ENCODE results near the gene MYLK4. TPM values are rescaled to one million over a fixed set of nuclear protein-coding genes. Genes with fewer than 3 reads are reported as not detected.
A peak's percentile ranks its signal among the peaks of the same experiment; 100 is the strongest.

The MYLK4 gene
- total RNA-seq, 1 donor from 2014 or later = 0.60 TPM

DNA sequence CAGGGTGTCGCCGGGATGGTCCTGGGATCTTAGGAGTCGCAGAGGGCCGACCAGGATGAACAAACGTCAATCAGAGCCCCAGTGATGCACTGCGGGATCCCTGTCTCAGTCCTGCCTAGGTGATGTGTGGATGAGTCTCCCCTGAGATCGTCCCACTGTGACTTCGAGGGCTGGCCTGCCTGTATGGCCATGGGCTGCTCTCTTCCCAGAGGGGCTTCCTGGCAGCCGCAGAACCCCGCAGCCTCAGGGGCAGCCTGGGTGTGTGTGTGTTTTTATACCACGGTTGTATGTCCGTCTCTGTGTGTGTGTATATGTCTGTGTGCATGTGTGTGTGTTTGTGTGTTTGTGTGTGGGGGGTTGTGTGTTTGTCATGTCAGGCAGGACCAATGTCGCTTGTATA is 111.6 kb downstream of the MYLK4 start:
- Mint-ChIP-seq H3K4me1 (ENCODE audit: low read depth) (no peaks in the 10 kb centered on the region), H3K9me3 (ENCODE audit: low read depth) (no peaks in the 10 kb centered on the region), H3K27me3 (peaks cover 32% of the 10 kb centered on the region), H3K4me3 (ENCODE audit: low read depth) (no peak overlapping the region), H3K36me3 (ENCODE audit: insufficient read depth) (no peaks in the 10 kb centered on the region), H3K27ac (no peak overlapping the region)
- TF ChIP-seq, protein P1, sequence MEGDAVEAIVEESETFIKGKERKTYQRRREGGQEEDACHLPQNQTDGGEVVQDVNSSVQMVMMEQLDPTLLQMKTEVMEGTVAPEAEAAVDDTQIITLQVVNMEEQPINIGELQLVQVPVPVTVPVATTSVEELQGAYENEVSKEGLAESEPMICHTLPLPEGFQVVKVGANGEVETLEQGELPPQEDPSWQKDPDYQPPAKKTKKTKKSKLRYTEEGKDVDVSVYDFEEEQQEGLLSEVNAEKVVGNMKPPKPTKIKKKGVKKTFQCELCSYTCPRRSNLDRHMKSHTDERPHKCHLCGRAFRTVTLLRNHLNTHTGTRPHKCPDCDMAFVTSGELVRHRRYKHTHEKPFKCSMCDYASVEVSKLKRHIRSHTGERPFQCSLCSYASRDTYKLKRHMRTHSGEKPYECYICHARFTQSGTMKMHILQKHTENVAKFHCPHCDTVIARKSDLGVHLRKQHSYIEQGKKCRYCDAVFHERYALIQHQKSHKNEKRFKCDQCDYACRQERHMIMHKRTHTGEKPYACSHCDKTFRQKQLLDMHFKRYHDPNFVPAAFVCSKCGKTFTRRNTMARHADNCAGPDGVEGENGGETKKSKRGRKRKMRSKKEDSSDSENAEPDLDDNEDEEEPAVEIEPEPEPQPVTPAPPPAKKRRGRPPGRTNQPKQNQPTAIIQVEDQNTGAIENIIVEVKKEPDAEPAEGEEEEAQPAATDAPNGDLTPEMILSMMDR (IDR thresholded peaks at IDR 0.05; ENCODE audit: unreplicated experiment) = no peak
- no peak for DNase-seq (ENCODE audit: low spot score, unreplicated experiment)

DNA sequence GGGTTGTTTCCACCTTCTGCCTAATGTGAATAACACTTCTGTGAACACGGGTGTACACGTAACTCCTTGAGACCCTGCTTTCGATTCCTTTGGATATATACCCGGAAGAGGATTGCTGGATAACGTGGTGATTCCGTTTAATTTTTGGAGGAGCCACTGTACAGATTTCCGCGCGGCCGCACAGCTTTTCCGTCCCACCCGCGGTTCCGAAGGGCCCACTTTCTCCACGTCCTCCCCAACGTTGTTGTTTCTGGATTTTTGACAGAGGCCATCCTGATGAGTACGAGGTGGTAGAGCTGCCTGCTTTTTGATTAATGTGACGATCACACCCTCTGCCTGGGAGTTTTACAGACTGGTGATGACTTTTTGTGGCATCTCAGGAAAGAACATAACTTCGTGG is 114.0 kb downstream of the MYLK4 start:
- Mint-ChIP-seq H3K27me3 (peaks cover 46% of the 10 kb centered on the region), H3K9me3 (ENCODE audit: low read depth) (no peaks in the 10 kb centered on the region), H3K4me1 (ENCODE audit: low read depth) (no peaks in the 10 kb centered on the region), H3K36me3 (ENCODE audit: insufficient read depth) (no peaks in the 10 kb centered on the region), H3K27ac (no peak overlapping the region), H3K4me3 (ENCODE audit: low read depth) (no peak overlapping the region)
- no peak for DNase-seq (ENCODE audit: low spot score, unreplicated experiment)
- TF ChIP-seq, protein P1 (IDR thresholded peaks at IDR 0.05; ENCODE audit: unreplicated experiment) = no peak

DNA sequence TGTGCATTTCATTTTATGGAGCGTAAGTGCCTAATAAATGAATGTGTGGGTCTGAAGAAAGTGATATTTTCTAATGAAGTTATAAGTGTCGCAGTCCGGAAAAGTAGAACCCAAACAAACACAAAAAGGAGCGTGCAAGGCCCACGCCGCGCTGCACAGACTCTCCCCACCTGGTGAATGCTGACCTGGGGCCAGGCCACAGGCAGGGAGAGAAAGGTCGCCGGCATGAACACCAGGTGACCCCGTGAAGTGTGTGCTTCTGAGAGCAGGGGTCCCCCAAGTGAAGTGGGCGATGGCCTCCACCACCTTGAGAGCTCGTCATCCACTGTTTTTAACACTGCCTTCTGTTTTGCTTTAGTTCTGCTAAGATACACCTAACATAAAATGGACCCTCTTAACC is 114.8 kb downstream of the MYLK4 start:
- H3K9me3 Mint-ChIP-seq (ENCODE audit: low read depth) = no peaks in the 10 kb centered on the region
- H3K4me1 Mint-ChIP-seq (ENCODE audit: low read depth) = no peaks in the 10 kb centered on the region
- H3K4me3 Mint-ChIP-seq (ENCODE audit: low read depth) = no peak overlapping the region
- no peaks in the 10 kb centered on the region for H3K36me3 Mint-ChIP-seq (ENCODE audit: insufficient read depth)
- no peak overlapping the region for H3K27ac Mint-ChIP-seq
- DNase-seq (ENCODE audit: low spot score, unreplicated experiment) = no peak
- H3K27me3 Mint-ChIP-seq = peaks cover 43% of the 10 kb centered on the region
- TF ChIP-seq, protein P1 (IDR thresholded peaks at IDR 0.05; ENCODE audit: unreplicated experiment) = no peak

DNA sequence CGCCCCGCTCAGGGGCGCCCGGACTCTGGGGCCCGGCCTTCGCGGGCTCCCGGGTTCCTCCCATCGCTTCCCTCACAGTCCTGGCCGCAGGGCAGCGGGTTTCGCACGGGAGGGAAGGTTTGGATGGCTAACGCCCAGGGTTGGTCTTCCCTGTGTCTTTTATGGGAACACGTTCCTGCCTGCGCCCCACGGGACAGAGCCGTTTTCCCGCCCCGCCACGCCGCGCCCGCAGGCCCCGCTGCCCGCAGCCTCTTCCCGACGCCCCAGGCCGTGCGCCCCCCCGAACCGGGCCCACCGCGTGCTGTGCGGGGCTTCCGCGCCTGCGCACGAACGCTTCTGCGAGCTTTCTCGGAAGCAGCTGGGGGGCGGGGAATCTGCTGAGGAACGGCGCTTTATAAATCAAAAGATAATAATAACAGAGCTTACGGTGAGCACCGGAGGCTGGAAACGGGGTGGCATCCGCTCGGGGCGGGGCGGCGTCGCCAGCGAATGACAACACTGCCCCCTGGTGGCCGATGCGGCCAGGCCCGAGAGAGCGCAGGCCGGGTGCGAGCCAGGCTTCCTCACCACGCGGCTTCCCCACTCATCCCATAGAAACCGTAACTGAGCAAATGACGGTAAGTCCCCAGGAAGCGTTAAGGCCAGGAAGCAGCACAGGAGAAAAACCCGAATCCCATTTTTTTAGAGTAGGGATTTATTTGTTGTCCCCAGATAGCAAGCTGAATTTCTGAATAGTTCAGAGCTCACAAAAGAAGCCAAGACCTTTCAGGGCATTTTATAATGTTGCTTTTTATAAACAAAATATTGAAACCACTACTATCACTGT is 116.4 kb downstream of the MYLK4 start:
- TF ChIP-seq, protein P1 (IDR thresholded peaks at IDR 0.05; ENCODE audit: unreplicated experiment) = peak; percentile 99
- DNase-seq (ENCODE audit: low spot score, unreplicated experiment) = peak; percentile 75
- peak overlapping the region; percentile 70 for H3K4me3 Mint-ChIP-seq (ENCODE audit: low read depth)
- no peak overlapping the region for H3K27ac Mint-ChIP-seq
- no peaks in the 10 kb centered on the region for H3K9me3 Mint-ChIP-seq (ENCODE audit: low read depth)
- no peaks in the 10 kb centered on the region for H3K4me1 Mint-ChIP-seq (ENCODE audit: low read depth)
- peaks cover 36% of the 10 kb centered on the region for H3K27me3 Mint-ChIP-seq
- H3K36me3 Mint-ChIP-seq (ENCODE audit: insufficient read depth) = no peaks in the 10 kb centered on the region

DNA sequence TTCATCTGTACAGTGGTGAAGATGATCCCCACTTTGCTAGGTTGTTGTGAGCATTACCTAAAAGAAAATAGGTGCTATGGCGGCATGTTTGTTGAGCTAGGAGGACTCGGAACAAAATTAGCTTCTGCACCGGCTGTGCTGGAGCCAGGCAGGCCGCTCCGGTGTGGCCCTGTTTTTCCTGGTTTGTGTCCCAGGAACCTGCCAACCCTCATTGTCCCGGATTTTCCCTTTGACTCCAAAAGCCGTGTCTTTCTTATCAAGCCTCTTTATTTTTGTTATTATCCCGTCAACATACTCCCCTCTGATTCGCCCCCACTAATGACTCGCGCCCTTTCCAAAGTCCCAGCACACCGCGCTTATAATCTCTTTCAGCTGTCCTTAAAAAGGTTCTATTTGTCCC is 117.0 kb downstream of the MYLK4 start:
- TF ChIP-seq, protein P1 (IDR thresholded peaks at IDR 0.05; ENCODE audit: unreplicated experiment) = no peak
- H3K27ac Mint-ChIP-seq = no peak overlapping the region

More for the DNA sequence above, 117.0 kb downstream of the MYLK4 start:
- Mint-ChIP-seq H3K27me3 (peaks cover 33% of the 10 kb centered on the region), H3K4me1 (ENCODE audit: low read depth) (no peaks in the 10 kb centered on the region), H3K4me3 (ENCODE audit: low read depth) (peak overlapping the region; percentile 70), H3K36me3 (ENCODE audit: insufficient read depth) (no peaks in the 10 kb centered on the region), H3K9me3 (ENCODE audit: low read depth) (no peaks in the 10 kb centered on the region)
- DNase-seq (ENCODE audit: low spot score, unreplicated experiment) = no peak
